ENCODE results near the gene SYT2. TPM values are rescaled to one million over a fixed set of nuclear protein-coding genes. Genes with fewer than 3 reads are reported as not detected.
"Not testable (repeated sequence)": the region's sequence is repeated elsewhere in the genome, so short reads cannot be mapped to it uniquely, and the experiment has no call there.

SYT2 gene
- polyA plus RNA-seq, 1 of the 3 experiments (the other 2 are of a cell fraction), result 0.03 TPM

DNA sequence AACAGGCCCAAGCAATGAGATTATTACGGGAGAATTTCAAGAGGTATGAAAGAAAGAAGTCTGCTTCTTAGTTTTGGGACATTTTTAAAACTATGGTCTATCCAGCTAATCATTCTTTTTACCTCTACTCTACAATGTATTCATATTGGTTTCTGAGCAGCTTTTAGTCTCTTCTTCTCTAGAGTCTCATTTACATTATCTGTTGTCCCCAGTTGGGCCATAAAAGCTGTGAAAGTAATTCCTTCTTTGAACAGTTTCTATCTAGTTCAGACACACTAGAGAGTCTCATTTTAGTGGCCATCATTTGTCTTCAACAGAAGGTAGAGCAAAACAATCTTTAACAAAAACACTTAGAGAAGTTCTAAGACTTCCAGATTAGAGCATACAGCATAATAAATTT is 157.2 kb downstream of the SYT2 start:
- H3K79me2 ChIP-seq (ENCODE audit: insufficient read depth); H2AFZ ChIP-seq (ENCODE audit: low read depth); DNase-seq; H3K9me2 ChIP-seq; H3K27me3 ChIP-seq (ENCODE audit: insufficient read depth); H3K4me3 ChIP-seq (ENCODE audit: low read depth in 2 of 2, low read length in 1 of 2); H4K20me1 ChIP-seq (ENCODE audit: insufficient read depth); H3K36me3 ChIP-seq (replicated peaks in 1 of 2; ENCODE audit: control insufficient read depth in 1 of 2, insufficient read depth in 2 of 2, low read length in 1 of 2); H3K9me3 ChIP-seq; H3K9ac ChIP-seq; POLR2A ChIA-PET; H3F3A ChIP-seq (replicated peaks; ENCODE audit: insufficient read depth); H3K4me2 ChIP-seq: not testable (repeated sequence)
- TF ChIP-seq FOXM1 (IDR thresholded peaks at IDR 0.05; ENCODE audit: low read depth), result 0 out of 2 replicates have a peak, but pooled peaks have one; percentile 8
- Histone ChIP-seq H3K27ac (ENCODE audit: low read depth in 2 of 2, low read length in 1 of 2) (peak overlapping the region; percentile 74 to 96), H3K4me1 (ENCODE audit: control insufficient read depth in 1 of 2, insufficient read depth in 2 of 2, low read depth in 1 of 2, low read length in 1 of 2) (peaks cover 11 to 26% of the 10 kb centered on the region in 2 experiments)
- CTCF ChIA-PET, result interaction anchor here (1.8 to 2.3 kb wide), 2 partner anchors 19 to 47 kb away, joined by 5 to 6 read pairs; no protein-coding TSS in a partner anchor
- 14% methylated on average over 1 of the region's 1 CpG for WGBS (ENCODE audit: low lambda C conversion rate)

- Histone ChIP-seq H3K4me1 (ENCODE audit: control insufficient read depth in 1 of 2, insufficient read depth in 2 of 2, low read depth in 1 of 2, low read length in 1 of 2) (peaks cover 11 to 26% of the 10 kb centered on the region in 2 experiments), H3K27ac (ENCODE audit: low read depth in 2 of 2, low read length in 1 of 2) (peak overlapping the region; percentile 74 to 96)
- H3K79me2 ChIP-seq (ENCODE audit: insufficient read depth); DNase-seq; H3F3A ChIP-seq (replicated peaks; ENCODE audit: insufficient read depth); H3K27me3 ChIP-seq (ENCODE audit: insufficient read depth); H3K9me2 ChIP-seq; H4K20me1 ChIP-seq (ENCODE audit: insufficient read depth); H2AFZ ChIP-seq (ENCODE audit: low read depth); H3K9ac ChIP-seq; POLR2A ChIA-PET; H3K36me3 ChIP-seq (replicated peaks in 1 of 2; ENCODE audit: control insufficient read depth in 1 of 2, insufficient read depth in 2 of 2, low read length in 1 of 2); H3K4me3 ChIP-seq (ENCODE audit: low read depth in 2 of 2, low read length in 1 of 2); H3K9me3 ChIP-seq; H3K4me2 ChIP-seq: not testable (repeated sequence)
- CTCF ChIA-PET, result interaction anchor here (1.8 to 2.3 kb wide), 2 partner anchors 19 to 47 kb away, joined by 5 to 6 read pairs; no protein-coding TSS in a partner anchor
- TF ChIP-seq EP300 (IDR thresholded peaks at IDR 0.05; ENCODE audit: borderline replicate concordance in 1 of 2, low read depth in 1 of 2, low read length in 1 of 2) (peak; percentile 35 to 55; a peak in 1 of 4 replicates), FOXM1 (IDR thresholded peaks at IDR 0.05; ENCODE audit: low read depth) (peak; percentile 48; the same call in 1 of the 2 replicates), POLR2AphosphoS5 (IDR thresholded peaks at IDR 0.05; ENCODE audit: low read depth, low read length) (peak; percentile 57; the same call in 1 of the 2 replicates), JUND (IDR thresholded peaks at IDR 0.05) (peak; percentile 22), RXRA (IDR thresholded peaks at IDR 0.05; ENCODE audit: borderline replicate concordance, low read depth) (peak; percentile 45; the same call in 1 of the 2 replicates), TCF12 (IDR thresholded peaks at IDR 0.05) (peak; percentile 90), USF1 (IDR thresholded peaks at IDR 0.05; ENCODE audit: borderline replicate concordance, low read depth) (peak; percentile 54; the same call in 1 of the 2 replicates), MAX (IDR thresholded peaks at IDR 0.05; ENCODE audit: low read depth) (0 out of 2 replicates have a peak, but pooled peaks have one; percentile 47)
- TF ChIP-seq, protein P1, sequence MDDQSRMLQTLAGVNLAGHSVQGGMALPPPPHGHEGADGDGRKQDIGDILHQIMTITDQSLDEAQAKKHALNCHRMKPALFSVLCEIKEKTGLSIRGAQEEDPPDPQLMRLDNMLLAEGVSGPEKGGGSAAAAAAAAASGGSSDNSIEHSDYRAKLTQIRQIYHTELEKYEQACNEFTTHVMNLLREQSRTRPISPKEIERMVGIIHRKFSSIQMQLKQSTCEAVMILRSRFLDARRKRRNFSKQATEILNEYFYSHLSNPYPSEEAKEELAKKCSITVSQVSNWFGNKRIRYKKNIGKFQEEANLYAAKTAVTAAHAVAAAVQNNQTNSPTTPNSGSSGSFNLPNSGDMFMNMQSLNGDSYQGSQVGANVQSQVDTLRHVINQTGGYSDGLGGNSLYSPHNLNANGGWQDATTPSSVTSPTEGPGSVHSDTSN (IDR thresholded peaks at IDR 0.05), result peak; percentile 65
These were observed 157.6 kb downstream of the SYT2 start for GRCh38 chr1:202552615-202553014.

- Histone ChIP-seq H3K4me2 (no peak overlapping the region), H3F3A (replicated peaks; ENCODE audit: insufficient read depth) (peaks cover 10% of the 10 kb centered on the region), H3K79me2 (ENCODE audit: insufficient read depth) (no peaks in the 10 kb centered on the region), H3K27ac (ENCODE audit: low read depth in 2 of 2, low read length in 1 of 2) (peak overlapping the region; percentile 74 to 96; a peak in 3 of 4 replicates), H3K4me1 (ENCODE audit: control insufficient read depth in 1 of 2, insufficient read depth in 2 of 2, low read depth in 1 of 2, low read length in 1 of 2) (peaks cover 11 to 26% of the 10 kb centered on the region in 2 experiments), H2AFZ (ENCODE audit: low read depth) (no peak overlapping the region), H3K9me3 (no peaks in the 10 kb centered on the region), H3K36me3 (replicated peaks in 1 of 2; ENCODE audit: control insufficient read depth in 1 of 2, insufficient read depth in 2 of 2, low read length in 1 of 2) (no peaks in the 10 kb centered on the region), H3K27me3 (ENCODE audit: insufficient read depth) (no peaks in the 10 kb centered on the region), H3K9ac (no peak overlapping the region), H3K4me3 (ENCODE audit: low read depth in 2 of 2, low read length in 1 of 2) (no peak overlapping the region), H4K20me1 (ENCODE audit: insufficient read depth) (no peaks in the 10 kb centered on the region), H3K9me2 (no peaks in the 10 kb centered on the region)
- ChIA-PET POLR2A (no interaction called here), CTCF (interaction anchor here (1.0 to 2.3 kb wide), 3 partner anchors 36 to 168 kb away, joined by 3 to 5 read pairs (median 3); no protein-coding TSS in a partner anchor)
- TF ChIP-seq TCF12 (IDR thresholded peaks at IDR 0.05), result peak; percentile 75
- 0 out of 2 replicates have a peak, but pooled peaks have one; percentile 7 for TF ChIP-seq GATA2 (CRISPR knock-in tag; IDR thresholded peaks at IDR 0.05)
- TF ChIP-seq NFIC (IDR thresholded peaks at IDR 0.05; ENCODE audit: borderline replicate concordance), result peak; percentile 59; the same call in 1 of the 2 replicates
- TF ChIP-seq TAF1 (IDR thresholded peaks at IDR 0.05; ENCODE audit: borderline replicate concordance, low read depth, low read length), result no peak
- no peak for TF ChIP-seq ZBTB33 (IDR thresholded peaks at IDR 0.05; ENCODE audit: borderline replicate concordance, low read depth)
- no peak for DNase-seq
- WGBS (ENCODE audit: low lambda C conversion rate), result 51% methylated on average over 3 of the region's 3 CpGs
These were observed 158.6 kb downstream of the SYT2 start for GRCh38 chr1:202551683-202552082.

DNA sequence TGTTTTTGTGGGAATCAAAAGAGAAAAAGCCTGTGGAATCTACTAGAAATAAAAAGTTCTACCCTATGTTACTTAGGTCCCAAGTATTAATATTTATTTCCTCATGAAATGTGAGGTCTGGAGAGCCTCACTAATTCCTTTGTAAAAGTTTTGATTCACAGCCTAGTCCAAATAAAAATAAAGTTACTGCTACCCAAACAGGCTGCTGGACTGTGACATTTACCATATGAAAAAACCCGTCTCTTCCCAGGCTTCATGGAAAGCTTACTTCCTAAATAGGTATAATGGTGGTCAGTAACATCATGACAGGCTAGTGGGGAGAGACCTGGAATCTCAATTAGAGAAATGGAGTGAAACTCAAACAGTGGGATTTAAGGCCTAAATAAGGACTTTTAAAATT is 160.2 kb downstream of the SYT2 start:
- POLR2A ChIA-PET, result not testable (repeated sequence)

More for the DNA sequence above, 160.2 kb downstream of the SYT2 start:
- H4K20me1 ChIP-seq (ENCODE audit: insufficient read depth); H3K9me2 ChIP-seq; H3K79me2 ChIP-seq (ENCODE audit: insufficient read depth); H3K27me3 ChIP-seq (ENCODE audit: insufficient read depth); DNase-seq; H3F3A ChIP-seq (replicated peaks; ENCODE audit: insufficient read depth); H3K27ac ChIP-seq (ENCODE audit: low read depth in 2 of 2, low read length in 1 of 2); H3K4me2 ChIP-seq; H3K9me3 ChIP-seq; H3K9ac ChIP-seq; H3K4me3 ChIP-seq (ENCODE audit: low read depth in 2 of 2, low read length in 1 of 2); CTCF ChIA-PET; H3K36me3 ChIP-seq (replicated peaks in 1 of 2; ENCODE audit: control insufficient read depth in 1 of 2, insufficient read depth in 2 of 2, low read length in 1 of 2); H2AFZ ChIP-seq (ENCODE audit: low read depth): not testable (repeated sequence)
- peaks cover 11 to 26% of the 10 kb centered on the region in 2 experiments for H3K4me1 ChIP-seq (ENCODE audit: control insufficient read depth in 1 of 2, insufficient read depth in 2 of 2, low read depth in 1 of 2, low read length in 1 of 2)
- 100% methylated on average over 1 of the region's 1 CpG for WGBS (ENCODE audit: low lambda C conversion rate)

Data from SK-N-SH (cell line).